Lower leg skin (tissue), 3 donors: ENCODE results near the gene WWOX.

Experiments
- CTCF ChIP-seq, 3 donors: fragments of 450-650 bp; IDR thresholded peaks; one replicate each; pipeline ENCODE4 v1.5.1; 2016; ENCODE audit warnings: antibody characterized with exemption in 3 of 3, mild to moderate bottlenecking in 3 of 3, moderate library complexity in 2 of 3
- POLR2A ChIP-seq, 2 donors: fragments of 450-650 bp; IDR thresholded peaks; one replicate each; pipeline ENCODE4 v1.6.1; 2016 to 2017; ENCODE audit warnings: antibody characterized with exemption in 2 of 2, mild to moderate bottlenecking in 1 of 2, moderate library complexity in 1 of 2

- TF ChIP-seq POLR2A (IDR thresholded peaks at IDR 0.05), result no peak
- TF ChIP-seq CTCF (IDR thresholded peaks at IDR 0.05), result no peak
Observed at GRCh38 chr16:78668393-78668792, 568.9 kb downstream of the WWOX start.
